ENCODE results near the gene PALLD.
"Not testable (repeated sequence)": the region's sequence is repeated elsewhere in the genome, so short reads cannot be mapped to it uniquely, and the experiment has no call there.

Gene PALLD

GRCh38 chr4:168945291-168945690, 448.4 kb downstream of the PALLD start:
- no peak for DNase-seq (ENCODE audit: low read depth, low spot score)

- not testable (repeated sequence) for DNase-seq (ENCODE audit: low read depth, low spot score)
Measured at GRCh38 chr4:168952821-168953246, 456.0 kb downstream of the PALLD start.

- DNase-seq (ENCODE audit: low read depth, low spot score), result no peak
Measured at GRCh38 chr4:168955674-168956073, 458.8 kb downstream of the PALLD start.

GRCh38 chr4:168960716-168961115, 463.9 kb downstream of the PALLD start:
- DNase-seq (ENCODE audit: low read depth, low spot score), result no peak

- no peak for DNase-seq (ENCODE audit: low read depth, low spot score)
Measured at GRCh38 chr4:168972596-168972995, 475.7 kb downstream of the PALLD start.

Data from astrocyte of the hippocampus (primary cell).